Ectodermal cell (in vitro differentiated cells): ENCODE measurements around the gene ATP8B3.

Experiments used
- H3K27ac ChIP-seq: 2 replicates; pipeline ENCODE4 v1.7.0; 2013; ENCODE audit warnings: mild to moderate bottlenecking, low read depth, low read length; ENCODE audit not compliant: insufficient read depth, poor library complexity, severe bottlenecking
- H3K27me3 ChIP-seq: 2 replicates; pipeline ENCODE4 v1.7.0; 2013; ENCODE audit warnings: mild to moderate bottlenecking, low read length; ENCODE audit not compliant: insufficient read depth, control insufficient read depth, poor library complexity, severe bottlenecking
- H3K36me3 ChIP-seq: one replicate; pipeline ENCODE4 v1.7.0; 2013; ENCODE audit warnings: low read length; ENCODE audit not compliant: control insufficient read depth, insufficient read depth
- H3K4me1 ChIP-seq: one replicate; pipeline ENCODE4 v1.7.0; 2013; ENCODE audit warnings: low read length; ENCODE audit not compliant: control insufficient read depth, insufficient read depth
- H3K4me3 ChIP-seq: 2 replicates; pipeline ENCODE4 v1.7.0; 2013; ENCODE audit warnings: low read depth, low read length, control low read depth; ENCODE audit not compliant: insufficient read depth
- H3K9me3 ChIP-seq: 2 replicates; pipeline ENCODE4 v1.7.0; 2013; ENCODE audit warnings: mild to moderate bottlenecking, low read length, moderate library complexity; ENCODE audit not compliant: control insufficient read depth
- WGBS, 2 experiments: methylation state at CpG; one replicate each; pipeline ENCODE4 v1.1.7; 2013; ENCODE audit warnings: missing lambda C conversion rate in 2 of 2; 5-methylcytosine and 5-hydroxymethylcytosine counted together

Gene ATP8B3

GRCh38 chr19:1856698-1857603, 44.9 kb upstream of the ATP8B3 start:
- 24 to 25% methylated on average over 73 of the region's 73 CpGs for WGBS, 2 experiments
- Histone ChIP-seq H3K36me3 (no peaks in the 10 kb centered on the region), H3K4me1 (peaks cover 73% of the 10 kb centered on the region), H3K27ac (no peak overlapping the region), H3K4me3 (peak overlapping the region; percentile 26), H3K27me3 (peaks cover 51% of the 10 kb centered on the region), H3K9me3 (no peaks in the 10 kb centered on the region)

GRCh38 chr19:1856345-1856697, 44.2 kb upstream of the ATP8B3 start:
- peaks cover 45% of the 10 kb centered on the region for H3K27me3 ChIP-seq
- peak overlapping the region; percentile 6 for H3K4me3 ChIP-seq
- 78 to 83% methylated on average over 6 of the region's 6 CpGs for WGBS, 2 experiments
- no peaks in the 10 kb centered on the region for H3K36me3 ChIP-seq
- peaks cover 66% of the 10 kb centered on the region for H3K4me1 ChIP-seq
- H3K27ac ChIP-seq = no peak overlapping the region
- H3K9me3 ChIP-seq = no peaks in the 10 kb centered on the region

GRCh38 chr19:1855828-1856255, 43.8 kb upstream of the ATP8B3 start:
- WGBS, 2 experiments = 72 to 73% methylated on average over 13 of the region's 13 CpGs
- H3K4me1 ChIP-seq = peaks cover 62% of the 10 kb centered on the region
- H3K4me3 ChIP-seq = no peak overlapping the region
- H3K9me3 ChIP-seq = no peaks in the 10 kb centered on the region
- peak overlapping the region; percentile 67 for H3K27ac ChIP-seq
- H3K27me3 ChIP-seq = peaks cover 40% of the 10 kb centered on the region
- H3K36me3 ChIP-seq = no peaks in the 10 kb centered on the region

DNA sequence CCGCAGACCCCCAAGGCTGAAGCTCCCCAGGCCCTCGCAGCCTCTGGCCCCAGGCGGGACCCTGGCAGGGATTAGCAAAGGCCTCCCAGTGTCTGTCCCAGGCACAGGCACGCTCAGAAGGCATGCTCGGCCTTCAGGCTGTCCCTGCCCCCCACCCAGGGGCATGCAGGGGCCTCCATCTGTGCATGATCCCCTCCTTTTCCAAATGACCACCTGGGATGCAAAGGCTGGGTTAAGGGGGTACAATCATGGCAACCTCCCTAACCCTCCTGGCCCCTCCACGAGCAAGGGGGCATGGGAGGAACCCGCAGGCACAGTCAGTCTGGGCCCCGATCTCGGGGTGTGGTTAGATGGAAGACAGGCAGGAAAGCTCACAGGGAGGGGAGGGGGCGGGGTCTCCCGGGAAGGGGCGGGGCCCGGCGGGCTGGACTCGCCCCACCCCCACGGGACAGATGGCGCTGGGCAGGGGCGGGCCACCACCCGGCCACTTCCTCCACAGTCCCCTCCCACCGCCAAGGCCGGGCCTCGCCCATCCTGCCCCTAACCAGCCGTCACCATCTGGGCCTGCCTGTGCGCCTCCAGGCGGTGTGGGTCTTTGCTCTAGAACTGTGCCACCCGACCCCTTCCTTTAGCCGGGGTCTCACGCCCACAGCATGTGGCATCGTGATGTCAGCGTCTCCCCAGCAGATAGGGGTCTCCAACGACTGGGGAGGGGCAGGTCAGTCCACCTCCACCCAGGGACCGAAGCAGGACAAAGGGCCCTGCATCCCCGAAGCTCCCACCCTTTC, 43.2 kb upstream of the ATP8B3 start:
- peak overlapping the region; percentile 80 for H3K27ac ChIP-seq
- H3K27me3 ChIP-seq = peaks cover 34% of the 10 kb centered on the region
- peaks cover 55% of the 10 kb centered on the region for H3K4me1 ChIP-seq
- WGBS, 2 experiments = 13 to 14% methylated on average over 33 of the region's 33 CpGs
- H3K4me3 ChIP-seq = peak overlapping the region; percentile 16
- no peaks in the 10 kb centered on the region for H3K9me3 ChIP-seq
- no peaks in the 10 kb centered on the region for H3K36me3 ChIP-seq

DNA sequence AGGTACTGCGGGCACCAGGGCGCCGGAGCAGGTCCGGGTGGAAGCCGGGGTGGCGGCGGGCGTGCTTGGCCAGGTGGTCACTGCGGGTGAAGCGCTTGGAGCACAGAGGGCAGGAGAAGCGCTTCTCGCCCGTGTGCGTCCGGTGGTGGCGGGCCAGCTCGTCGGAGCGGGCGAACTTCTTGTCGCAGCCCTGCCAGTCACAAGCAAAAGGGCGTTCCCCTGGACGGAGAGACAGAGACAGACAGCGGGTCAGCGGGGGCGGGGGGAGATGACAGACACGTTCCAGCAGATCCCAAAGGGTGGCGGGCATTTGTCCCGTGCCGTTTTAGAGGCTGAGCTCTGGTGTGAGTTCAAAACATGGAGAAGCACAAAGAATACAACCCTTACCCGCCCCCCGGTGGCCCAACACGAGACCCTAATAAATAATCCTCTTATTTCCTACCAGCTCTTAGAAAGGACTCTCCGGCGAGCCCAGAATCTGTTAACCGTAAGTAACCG, 42.5 kb upstream of the ATP8B3 start:
- Histone ChIP-seq H3K27ac (peak overlapping the region; percentile 80), H3K4me1 (peaks cover 49% of the 10 kb centered on the region)
- WGBS, 2 experiments = 79 to 80% methylated on average over 37 of the region's 37 CpGs

DNA sequence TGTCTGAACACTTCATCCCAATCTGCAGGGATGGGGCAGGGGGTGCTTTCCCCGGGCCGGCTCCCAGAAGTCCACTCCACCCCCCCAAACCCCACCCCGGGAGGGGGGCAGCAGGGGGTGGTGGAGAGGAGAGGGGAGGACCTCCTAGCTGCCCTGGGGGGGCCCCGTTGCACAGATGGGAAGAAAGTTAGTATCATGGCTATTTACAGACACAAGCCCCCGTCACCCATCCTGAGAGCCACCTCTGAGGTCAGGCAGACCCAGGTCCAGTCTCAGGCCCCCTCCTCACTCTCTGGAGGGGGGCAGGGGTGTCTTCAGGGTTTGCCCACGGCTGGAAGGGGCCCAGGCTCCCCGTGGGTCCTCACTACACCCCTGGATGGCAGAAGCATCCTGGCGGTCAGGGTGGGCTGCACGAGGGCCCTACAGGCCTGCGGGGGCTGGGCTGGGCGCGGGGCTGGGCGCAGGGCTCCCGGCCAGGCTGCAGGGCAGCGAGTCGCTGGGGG, 42.0 kb upstream of the ATP8B3 start:
- peak overlapping the region; percentile 80 for H3K27ac ChIP-seq
- H3K36me3 ChIP-seq = no peaks in the 10 kb centered on the region
- H3K27me3 ChIP-seq = peaks cover 23% of the 10 kb centered on the region
- no peak overlapping the region for H3K4me3 ChIP-seq
- H3K9me3 ChIP-seq = no peaks in the 10 kb centered on the region
- WGBS, 2 experiments = 90 to 92% methylated on average over 13 to 16 of the region's 16 CpGs
- peaks cover 44% of the 10 kb centered on the region for H3K4me1 ChIP-seq

More for the DNA sequence above, 42.5 kb upstream of the ATP8B3 start:
- Histone ChIP-seq H3K27me3 (peaks cover 28% of the 10 kb centered on the region), H3K4me3 (peak overlapping the region; percentile 16), H3K9me3 (no peaks in the 10 kb centered on the region), H3K36me3 (no peaks in the 10 kb centered on the region)

- Histone ChIP-seq H3K27ac (no peak overlapping the region), H3K4me1 (peaks cover 38% of the 10 kb centered on the region), H3K36me3 (no peaks in the 10 kb centered on the region), H3K9me3 (no peaks in the 10 kb centered on the region), H3K4me3 (no peak overlapping the region), H3K27me3 (peaks cover 17% of the 10 kb centered on the region)
- 45 to 50% methylated on average over 24 to 27 of the region's 27 CpGs for WGBS, 2 experiments
Measured at GRCh38 chr19:1853295-1854038, 41.4 kb upstream of the ATP8B3 start.

- Histone ChIP-seq H3K4me1 (peaks cover 35% of the 10 kb centered on the region), H3K9me3 (no peaks in the 10 kb centered on the region), H3K27ac (no peak overlapping the region), H3K36me3 (no peaks in the 10 kb centered on the region), H3K4me3 (no peak overlapping the region), H3K27me3 (peaks cover 11% of the 10 kb centered on the region)
- 91% methylated on average over 9 of the region's 9 CpGs for WGBS, 2 experiments
Measured at GRCh38 chr19:1852581-1853128, 40.6 kb upstream of the ATP8B3 start.

DNA sequence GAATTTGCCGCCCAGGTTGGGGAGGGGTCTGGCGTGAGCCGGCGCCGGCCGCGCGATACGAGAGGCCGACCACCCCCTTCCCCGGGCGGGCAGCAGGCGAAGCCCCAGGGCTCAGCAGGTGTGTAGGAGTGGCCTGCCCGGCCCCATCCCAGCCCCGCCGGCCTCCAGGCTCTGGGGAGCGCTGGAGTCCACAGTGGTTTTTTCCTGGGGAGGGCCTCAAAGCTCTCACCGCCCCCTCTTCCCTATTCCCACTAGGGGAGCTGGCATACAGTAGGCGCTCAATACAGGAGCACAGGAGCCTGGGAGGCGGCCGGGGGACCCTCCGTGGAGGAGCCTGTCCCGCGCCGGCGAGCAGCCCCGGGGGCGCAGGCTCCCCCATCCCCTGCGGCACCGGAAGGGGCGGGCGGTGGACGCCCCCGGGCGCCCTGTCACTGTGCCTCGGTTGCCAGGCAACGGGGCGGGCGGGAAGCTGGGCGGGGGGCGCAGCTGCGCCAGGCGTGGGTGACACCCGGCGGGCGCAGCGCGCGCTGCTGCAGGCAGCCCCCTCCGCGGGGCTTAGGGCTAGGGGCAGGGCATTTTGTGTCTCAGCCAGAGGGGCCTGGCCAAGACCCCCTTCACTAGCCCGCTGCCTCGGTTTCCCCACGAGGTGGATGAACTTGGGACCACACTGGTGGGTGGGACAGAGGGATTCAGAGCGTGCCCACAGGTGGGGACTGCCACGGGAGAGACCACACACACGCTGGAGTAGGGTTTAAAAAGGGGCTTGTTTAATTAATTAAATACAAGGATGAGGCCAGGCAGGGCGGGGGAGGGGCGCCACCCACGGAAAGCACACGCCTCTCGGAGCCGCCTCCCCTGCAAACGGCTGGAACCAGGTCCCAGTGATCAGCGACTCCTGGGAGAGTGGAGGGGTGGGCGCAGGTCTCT, 39.8 kb upstream of the ATP8B3 start:
- Histone ChIP-seq H3K4me1 (peaks cover 32% of the 10 kb centered on the region), H3K4me3 (no peak overlapping the region), H3K9me3 (no peaks in the 10 kb centered on the region), H3K27ac (no peak overlapping the region), H3K27me3 (peaks cover 4% of the 10 kb centered on the region), H3K36me3 (no peaks in the 10 kb centered on the region)
- 91% methylated on average over 66 of the region's 66 CpGs for WGBS, 2 experiments
